Measurements from ENCODE around the gene MAP2K6.

Gene MAP2K6

GRCh38 chr17:69427486-69428197 is 13.1 kb downstream of the MAP2K6 start:
- DNase-seq: no peak

GRCh38 chr17:69428252-69428980 is 13.9 kb downstream of the MAP2K6 start:
- DNase-seq: no peak

GRCh38 chr17:69430488-69430887 is 16.0 kb downstream of the MAP2K6 start:
- DNase-seq: no peak

- DNase-seq: no peak
Measured at GRCh38 chr17:69431835-69432234, 17.3 kb downstream of the MAP2K6 start.

- no peak for DNase-seq
Measured at GRCh38 chr17:69433093-69433492, 18.6 kb downstream of the MAP2K6 start.

- DNase-seq: no peak
Measured at GRCh38 chr17:69434164-69434579, 19.7 kb downstream of the MAP2K6 start.

- DNase-seq: no peak
Measured at GRCh38 chr17:69435971-69436696, 21.6 kb downstream of the MAP2K6 start.

GRCh38 chr17:69437475-69437874 is 23.0 kb downstream of the MAP2K6 start:
- DNase-seq: no peak

GRCh38 chr17:69438776-69439175 is 24.3 kb downstream of the MAP2K6 start:
- no peak for DNase-seq

GRCh38 chr17:69441179-69441578 is 26.7 kb downstream of the MAP2K6 start:
- no peak for DNase-seq

- no peak for DNase-seq
Measured at GRCh38 chr17:69443138-69443537, 28.6 kb downstream of the MAP2K6 start.

GRCh38 chr17:69444023-69444422 is 29.5 kb downstream of the MAP2K6 start:
- DNase-seq: no peak

GRCh38 chr17:69445132-69445531 is 30.6 kb downstream of the MAP2K6 start:
- no peak for DNase-seq

GRCh38 chr17:69447726-69448125 is 33.2 kb downstream of the MAP2K6 start:
- DNase-seq: no peak

GRCh38 chr17:69448431-69449102 is 34.1 kb downstream of the MAP2K6 start:
- DNase-seq: no peak

- DNase-seq: no peak
Measured at GRCh38 chr17:69450131-69450530, 35.6 kb downstream of the MAP2K6 start.

- no peak for DNase-seq
Measured at GRCh38 chr17:69450918-69451317, 36.4 kb downstream of the MAP2K6 start.

GRCh38 chr17:69451416-69452394 is 37.2 kb downstream of the MAP2K6 start:
- no peak for DNase-seq

GRCh38 chr17:69452664-69453260 is 38.3 kb downstream of the MAP2K6 start:
- DNase-seq: no peak

- no peak for DNase-seq
Measured at GRCh38 chr17:69454051-69454450, 39.6 kb downstream of the MAP2K6 start.

- DNase-seq: no peak
Measured at GRCh38 chr17:69455040-69455439, 40.5 kb downstream of the MAP2K6 start.
